ENCODE measurements around the gene PLB1. TPM values are rescaled to one million over a fixed set of nuclear protein-coding genes. Genes with fewer than 3 reads are reported as not detected.

PLB1 gene
- total RNA-seq, 4 donors from 2014 or later: 6.3 to 15.4 (median 10.9) TPM

DNA sequence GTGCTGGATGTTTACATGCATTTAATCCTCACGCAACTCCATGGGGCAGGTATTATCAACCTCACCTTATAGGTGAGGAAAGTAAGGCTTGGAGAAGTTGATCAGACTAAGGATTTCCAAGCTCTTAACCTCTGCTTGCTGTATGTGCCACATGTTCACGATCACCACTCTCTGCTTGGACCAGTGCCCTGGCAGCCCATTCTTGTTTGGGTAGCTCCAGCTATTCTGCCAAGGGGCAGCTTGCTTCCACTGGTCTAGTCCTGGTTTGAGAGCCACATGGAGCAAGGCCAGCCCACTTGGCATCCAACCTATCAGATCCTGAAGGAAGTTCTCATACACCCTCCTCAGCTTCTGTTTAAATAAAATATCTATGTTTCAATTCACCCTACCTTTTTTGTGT, 14.3 kb downstream of the PLB1 start:
- TF ChIP-seq, protein P1, sequence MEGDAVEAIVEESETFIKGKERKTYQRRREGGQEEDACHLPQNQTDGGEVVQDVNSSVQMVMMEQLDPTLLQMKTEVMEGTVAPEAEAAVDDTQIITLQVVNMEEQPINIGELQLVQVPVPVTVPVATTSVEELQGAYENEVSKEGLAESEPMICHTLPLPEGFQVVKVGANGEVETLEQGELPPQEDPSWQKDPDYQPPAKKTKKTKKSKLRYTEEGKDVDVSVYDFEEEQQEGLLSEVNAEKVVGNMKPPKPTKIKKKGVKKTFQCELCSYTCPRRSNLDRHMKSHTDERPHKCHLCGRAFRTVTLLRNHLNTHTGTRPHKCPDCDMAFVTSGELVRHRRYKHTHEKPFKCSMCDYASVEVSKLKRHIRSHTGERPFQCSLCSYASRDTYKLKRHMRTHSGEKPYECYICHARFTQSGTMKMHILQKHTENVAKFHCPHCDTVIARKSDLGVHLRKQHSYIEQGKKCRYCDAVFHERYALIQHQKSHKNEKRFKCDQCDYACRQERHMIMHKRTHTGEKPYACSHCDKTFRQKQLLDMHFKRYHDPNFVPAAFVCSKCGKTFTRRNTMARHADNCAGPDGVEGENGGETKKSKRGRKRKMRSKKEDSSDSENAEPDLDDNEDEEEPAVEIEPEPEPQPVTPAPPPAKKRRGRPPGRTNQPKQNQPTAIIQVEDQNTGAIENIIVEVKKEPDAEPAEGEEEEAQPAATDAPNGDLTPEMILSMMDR (IDR thresholded peaks at IDR 0.05): no peak
- DNase-seq (ENCODE audit: low spot score): no peak
- peak; percentile 71 for ATAC-seq (ENCODE audit: low FRiP score)

DNA sequence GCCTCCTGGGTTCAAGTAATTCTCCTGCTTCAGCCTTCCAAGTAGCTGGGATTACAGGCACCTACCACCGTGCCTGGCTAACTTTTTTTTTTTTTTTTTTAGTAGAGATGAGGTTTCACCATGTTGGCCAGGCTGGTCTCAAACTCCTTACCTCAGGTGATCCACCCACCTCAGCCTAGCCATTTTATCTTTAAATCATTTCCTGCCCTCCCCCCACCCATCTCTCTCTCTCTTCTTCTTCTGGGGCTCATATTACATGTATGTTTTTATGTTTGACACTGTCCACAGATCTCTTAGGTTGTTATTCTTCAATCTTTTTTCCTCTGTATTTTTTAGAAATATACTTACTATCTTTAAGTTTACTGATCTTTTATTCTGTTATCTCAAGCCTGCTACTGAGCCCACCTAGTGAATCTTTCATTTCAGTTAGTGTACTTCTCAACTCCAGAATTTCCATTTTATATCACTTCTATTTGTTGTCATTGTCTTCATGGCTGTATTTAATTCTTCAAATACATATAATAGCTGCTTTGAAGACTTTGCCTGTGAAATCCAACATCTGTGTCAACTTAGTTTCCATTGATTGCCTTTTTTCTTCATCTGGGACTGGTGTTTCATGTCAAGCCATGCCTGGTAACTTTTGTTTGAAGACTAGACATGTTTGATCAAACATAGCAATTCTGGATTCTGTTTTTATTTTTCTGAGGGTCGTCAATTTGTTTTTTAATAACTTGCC, 16.2 kb downstream of the PLB1 start:
- no peak for DNase-seq (ENCODE audit: low spot score)
- TF ChIP-seq, protein P1 (IDR thresholded peaks at IDR 0.05): no peak
- ATAC-seq (ENCODE audit: low FRiP score): no peak

DNA sequence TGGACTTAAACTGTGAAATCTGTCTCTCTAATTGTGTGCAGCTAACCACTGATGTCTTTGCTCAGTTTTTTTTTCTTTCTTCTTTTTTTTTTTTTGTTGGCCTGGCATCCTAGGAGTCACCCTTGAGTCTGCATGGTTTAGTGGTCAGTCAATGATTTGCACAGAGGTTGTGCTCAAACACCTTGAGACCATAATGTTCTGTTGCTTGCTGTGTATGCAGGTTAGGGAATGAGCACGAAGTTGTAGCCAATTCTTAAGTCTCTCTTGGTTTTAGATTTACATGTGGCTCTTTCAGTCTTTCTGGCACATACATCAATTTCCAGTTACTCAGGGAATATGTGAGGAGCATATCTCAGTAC, 16.7 kb downstream of the PLB1 start:
- TF ChIP-seq, protein P1 (IDR thresholded peaks at IDR 0.05): no peak
- DNase-seq (ENCODE audit: low spot score) (no peak), ATAC-seq (ENCODE audit: low FRiP score) (no peak)

DNA sequence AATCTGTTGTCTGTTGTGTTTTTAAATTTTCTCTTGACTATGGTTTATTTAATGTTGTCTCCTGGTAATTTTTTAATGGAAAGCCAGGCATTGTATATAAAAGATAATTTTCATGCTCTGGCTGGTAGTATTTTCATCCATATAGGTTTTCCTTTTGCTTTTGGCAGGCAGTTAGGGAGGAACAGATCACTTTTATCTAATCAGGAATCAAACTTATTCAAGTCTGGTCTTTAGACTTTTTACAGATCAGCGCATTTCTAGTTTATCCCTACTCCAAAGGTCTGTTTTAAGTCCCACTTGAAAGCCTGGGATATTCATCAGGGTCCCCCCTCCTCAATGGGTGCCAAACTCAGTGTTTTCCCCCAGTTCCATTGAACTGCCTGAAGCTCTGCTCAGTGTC, 17.2 kb downstream of the PLB1 start:
- ATAC-seq (ENCODE audit: low FRiP score) (no peak), DNase-seq (ENCODE audit: low spot score) (no peak)
- TF ChIP-seq, protein P1 (IDR thresholded peaks at IDR 0.05): no peak

DNA sequence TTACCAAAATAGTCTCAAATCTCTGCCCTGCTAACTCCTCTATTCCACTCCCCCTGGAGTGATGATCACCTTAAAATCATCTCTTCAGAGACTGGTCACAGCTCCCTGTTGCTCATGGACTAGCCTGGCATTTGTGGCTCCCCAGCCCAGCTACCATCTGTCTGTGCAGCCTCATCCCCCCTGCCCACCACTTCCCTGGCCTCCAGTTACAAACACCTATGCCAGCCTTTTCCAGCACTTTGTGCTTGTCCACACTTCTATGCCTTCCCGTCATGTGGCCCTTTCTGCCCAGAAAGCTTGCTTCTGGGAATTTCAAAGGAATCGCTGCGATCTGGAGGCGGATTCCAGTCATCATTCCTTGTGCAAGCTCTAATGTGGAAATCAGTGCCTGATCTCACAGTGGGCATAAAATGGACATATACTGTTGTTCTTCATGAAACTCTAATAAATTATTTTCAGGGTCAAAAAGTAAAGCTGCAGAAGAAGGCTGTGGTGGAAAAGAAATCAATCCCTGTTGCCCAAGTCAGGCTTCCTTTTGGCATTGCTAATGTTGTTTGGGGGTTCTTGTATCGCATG, 19.4 kb downstream of the PLB1 start:
- TF ChIP-seq, protein P1 (IDR thresholded peaks at IDR 0.05): no peak
- ATAC-seq (ENCODE audit: low FRiP score) (peak; percentile 88), DNase-seq (ENCODE audit: low spot score) (no peak)

DNA sequence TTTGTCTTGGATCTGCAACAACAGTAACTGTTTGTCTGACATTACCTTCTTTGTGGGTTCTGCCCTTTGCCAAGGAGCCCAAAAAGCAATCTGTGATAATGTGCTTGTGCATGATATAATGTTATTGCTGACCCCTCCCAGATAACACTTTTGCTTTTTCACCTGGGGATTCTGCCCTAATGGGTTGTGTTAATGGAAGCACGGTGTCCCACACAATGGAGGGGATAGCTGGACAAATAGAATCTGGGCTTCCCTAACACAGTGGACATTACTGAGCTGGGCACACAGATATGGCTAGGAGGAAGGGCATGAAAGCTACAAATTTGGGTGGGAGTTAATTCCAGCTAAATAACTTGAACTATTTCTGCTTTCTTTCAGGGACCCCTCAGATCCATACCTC, 20.6 kb downstream of the PLB1 start:
- TF ChIP-seq, protein P1 (IDR thresholded peaks at IDR 0.05): no peak
- ATAC-seq (ENCODE audit: low FRiP score) (no peak), DNase-seq (ENCODE audit: low spot score) (no peak)

DNA sequence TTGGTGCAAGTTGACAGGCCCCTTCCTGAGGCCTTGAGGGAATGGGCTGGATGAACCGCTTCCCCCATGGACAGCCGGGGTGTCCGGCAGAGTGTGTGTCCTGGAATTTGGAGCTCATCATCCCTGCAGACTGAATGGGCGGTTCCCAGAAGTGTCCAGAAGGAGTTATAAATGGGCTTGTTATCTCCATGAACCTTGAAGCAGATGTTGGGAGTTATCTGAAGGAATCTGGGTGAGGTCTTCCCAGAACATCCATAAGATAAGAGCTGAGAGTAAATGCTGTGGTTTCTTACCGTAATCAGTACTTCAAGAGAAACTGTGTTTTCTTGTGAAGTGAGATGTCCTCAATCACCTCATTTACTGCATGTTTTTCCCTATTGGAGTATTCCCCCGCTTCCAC, 21.1 kb downstream of the PLB1 start:
- ATAC-seq (ENCODE audit: low FRiP score) (peak; percentile 61), DNase-seq (ENCODE audit: low spot score) (no peak)
- TF ChIP-seq, protein P1 (IDR thresholded peaks at IDR 0.05): no peak

Measured in omental fat pad (tissue), 4 donors.